ENCODE measurements around the gene HRH2.
"Not testable (repeated sequence)": the region's sequence is repeated elsewhere in the genome, so short reads cannot be mapped to it uniquely, and the experiment has no call there.

Gene HRH2

DNA sequence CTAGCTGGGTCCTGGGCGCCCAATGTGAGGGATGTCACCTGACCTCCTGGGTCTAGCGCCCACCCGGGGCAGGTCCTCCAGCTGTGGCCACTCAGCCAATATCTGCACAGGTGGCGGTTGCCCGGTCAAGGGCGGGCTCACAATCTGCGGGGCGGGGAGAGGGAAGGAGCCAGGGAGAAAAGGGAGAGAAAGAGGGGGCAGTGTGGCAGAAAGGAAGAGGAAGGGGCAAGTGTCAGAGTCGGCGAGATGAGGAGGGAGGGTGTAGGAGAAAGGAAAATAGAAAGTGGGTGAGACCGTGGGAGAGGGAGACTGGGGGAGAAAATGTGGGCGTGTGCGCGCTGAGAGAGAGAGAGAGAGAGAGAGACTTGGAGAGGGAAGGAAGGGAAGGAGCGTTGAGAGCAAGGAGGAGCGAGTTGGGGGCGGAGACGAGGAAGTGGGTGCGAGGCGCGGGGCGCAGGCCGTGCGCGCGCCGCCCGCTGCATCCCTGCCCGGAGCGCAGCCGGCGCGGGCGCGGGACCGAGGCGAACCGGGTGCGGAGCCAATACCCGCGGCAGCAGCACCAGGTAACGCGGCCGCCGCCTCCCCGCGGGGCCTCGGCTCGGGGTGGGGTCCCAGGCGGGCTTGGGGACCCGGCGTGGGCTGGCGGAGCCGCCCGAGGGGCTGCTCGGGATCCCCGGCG lies at the start of gene HRH2:
Gene HRH2 (plus strand): TSS at position 479 of the 679 bp plus-strand sequence. CDS start 25,163 bp downstream, outside the sequence.
- DNase-seq = peak; percentile 42 to 47

GRCh38 chr5:175609526-175609925 lies 48.3 kb upstream of the HRH2 start:
- no peak for DNase-seq

- DNase-seq = no peak
Measured at GRCh38 chr5:175610381-175610780, 47.5 kb upstream of the HRH2 start.

DNA sequence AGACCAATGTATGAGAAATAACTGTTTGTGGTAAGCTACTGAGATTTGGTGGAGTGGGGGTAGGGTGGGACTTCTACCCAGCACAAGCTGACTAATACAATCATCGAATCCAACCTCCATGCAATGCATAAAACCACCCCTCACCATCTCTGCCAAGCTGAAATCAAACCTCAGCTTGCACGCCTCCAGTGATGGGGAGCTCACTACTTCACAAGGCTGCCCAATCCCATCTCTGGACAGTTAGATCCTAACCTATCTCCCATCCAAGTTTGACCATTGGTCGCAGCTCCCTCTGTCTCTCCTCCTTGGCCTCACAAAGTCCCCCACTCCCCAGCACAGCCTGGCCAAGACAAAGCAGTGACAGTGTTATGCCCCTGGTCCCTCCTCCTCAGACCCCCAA lies 47.0 kb upstream of the HRH2 start:
- no peak for DNase-seq

- no peak for DNase-seq
Measured at GRCh38 chr5:175614223-175614815, 43.6 kb upstream of the HRH2 start.

DNA sequence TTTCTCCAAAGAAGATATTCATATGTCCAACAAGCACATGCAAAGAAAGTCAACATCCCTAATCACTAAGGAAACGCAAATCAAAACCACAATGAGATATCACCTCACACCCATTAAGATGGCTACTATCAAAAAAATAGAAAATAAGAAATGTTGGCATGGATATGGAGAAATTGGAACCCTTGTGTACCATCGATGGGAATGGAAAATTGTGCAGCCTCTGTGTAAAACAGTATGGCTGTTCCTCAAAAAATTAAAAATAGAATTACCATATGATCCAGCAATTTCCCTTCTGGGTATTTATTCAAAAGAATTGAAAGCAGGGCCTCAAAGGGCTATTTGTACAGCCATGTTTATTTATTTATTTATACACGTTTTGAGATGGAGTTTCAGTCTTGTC lies 43.0 kb upstream of the HRH2 start:
- no peak for DNase-seq

- DNase-seq = no peak
Measured at GRCh38 chr5:175616083-175616482, 41.8 kb upstream of the HRH2 start.

- not testable (repeated sequence) for DNase-seq
Measured at GRCh38 chr5:175616527-175616926, 41.3 kb upstream of the HRH2 start.

- DNase-seq = no peak
Measured at GRCh38 chr5:175617447-175617846, 40.4 kb upstream of the HRH2 start.

GRCh38 chr5:175620527-175620926 lies 37.3 kb upstream of the HRH2 start:
- DNase-seq = no peak

GRCh38 chr5:175621971-175622370 lies 35.9 kb upstream of the HRH2 start:
- DNase-seq = no peak

DNA sequence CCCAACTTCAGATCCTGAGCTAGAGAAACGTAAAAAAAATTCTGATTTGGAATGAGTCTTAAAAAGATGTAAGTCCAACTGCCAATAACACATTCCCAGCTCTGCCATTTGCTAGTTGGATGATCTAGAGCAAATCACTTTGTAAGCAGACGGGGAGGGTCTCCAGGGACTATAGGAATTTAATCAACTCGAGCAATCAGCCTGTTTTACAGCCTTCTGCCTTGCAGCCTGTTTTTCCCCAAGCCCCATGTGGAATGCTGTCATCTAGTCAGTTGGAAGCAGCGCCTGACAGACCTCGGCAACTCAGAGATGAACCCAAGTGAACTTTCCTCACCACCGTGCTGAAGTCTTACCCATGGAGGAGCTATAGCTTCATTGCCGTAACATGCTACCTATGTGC lies 34.8 kb upstream of the HRH2 start:
- DNase-seq = no peak

GRCh38 chr5:175624316-175624715 lies 33.6 kb upstream of the HRH2 start:
- no peak for DNase-seq

- no peak for DNase-seq
Measured at GRCh38 chr5:175627005-175627404, 30.9 kb upstream of the HRH2 start.

- no peak for DNase-seq
Measured at GRCh38 chr5:175627739-175628138, 30.1 kb upstream of the HRH2 start.

DNA sequence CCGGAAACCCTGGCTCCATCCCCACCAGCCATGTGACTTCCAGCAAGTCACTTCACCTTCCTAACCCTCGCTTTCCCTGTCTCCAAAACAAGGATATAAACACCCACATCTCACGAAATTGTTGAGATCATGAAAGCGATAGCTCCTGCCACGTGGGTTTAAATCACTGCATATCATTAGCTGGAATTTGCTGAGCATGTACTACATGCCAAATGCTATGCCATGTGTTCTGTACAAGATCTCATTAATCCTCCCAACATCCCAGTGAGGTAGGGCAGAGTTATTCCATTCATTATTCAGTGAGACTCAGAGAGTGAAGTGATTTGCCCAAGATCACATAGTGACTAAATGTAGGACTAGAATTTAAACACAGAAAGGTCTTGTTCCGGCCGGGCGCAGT lies 29.2 kb upstream of the HRH2 start:
- DNase-seq = no peak

- no peak for DNase-seq
Measured at GRCh38 chr5:175629261-175629660, 28.6 kb upstream of the HRH2 start.

DNA sequence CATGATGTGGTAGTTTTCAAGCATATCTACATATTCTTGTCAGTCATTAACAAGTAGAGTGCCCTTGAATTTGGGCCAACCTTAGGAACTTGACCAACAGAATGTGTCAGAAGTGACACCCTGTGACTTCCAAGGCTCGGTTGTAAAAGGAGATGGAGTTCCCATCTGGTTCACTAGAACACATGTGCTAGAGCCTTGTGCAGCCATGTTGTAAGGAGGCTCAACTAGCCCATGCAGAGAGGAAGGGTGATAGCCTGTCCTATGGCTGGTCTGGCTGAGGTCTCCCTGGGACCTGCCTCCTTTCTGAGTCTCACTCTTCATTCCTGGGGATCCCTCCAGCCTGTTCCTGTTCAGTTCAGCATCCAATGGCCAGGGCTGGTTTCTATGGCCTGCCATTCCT lies 28.1 kb upstream of the HRH2 start:
- no peak for DNase-seq

DNA sequence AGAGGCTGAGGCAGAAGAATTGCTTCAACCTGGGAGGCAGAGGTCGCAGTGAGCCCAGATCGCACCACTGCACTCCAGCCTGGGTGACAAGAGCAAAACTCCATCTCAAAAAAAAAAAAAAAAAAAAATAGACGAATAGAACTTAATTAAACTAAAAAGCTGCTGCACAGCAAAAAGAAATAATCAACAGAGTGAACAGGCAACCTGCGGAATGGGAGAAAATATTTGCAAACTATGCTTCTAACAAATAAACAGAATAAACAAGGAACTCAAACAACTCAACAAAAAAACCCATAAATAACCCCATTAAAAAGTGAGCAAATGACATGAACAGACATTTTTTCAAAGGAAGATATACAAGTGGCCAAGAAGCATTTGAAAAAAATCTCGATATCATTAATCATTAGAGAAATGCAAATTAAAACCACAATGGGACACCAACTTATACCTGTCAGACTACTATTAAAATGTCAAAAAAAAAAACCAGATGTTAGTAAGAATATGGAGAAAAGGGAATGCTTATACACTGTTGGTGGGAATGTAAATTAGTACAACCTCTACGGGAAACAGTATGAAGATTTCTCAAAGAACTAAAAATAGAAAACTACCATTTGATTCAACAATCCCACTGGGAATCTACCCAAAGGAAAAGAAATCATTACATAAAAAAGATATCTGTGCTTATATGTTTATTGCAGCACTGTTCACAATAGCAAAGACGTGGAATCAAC lies 21.9 kb upstream of the HRH2 start:
- DNase-seq = no peak

DNA sequence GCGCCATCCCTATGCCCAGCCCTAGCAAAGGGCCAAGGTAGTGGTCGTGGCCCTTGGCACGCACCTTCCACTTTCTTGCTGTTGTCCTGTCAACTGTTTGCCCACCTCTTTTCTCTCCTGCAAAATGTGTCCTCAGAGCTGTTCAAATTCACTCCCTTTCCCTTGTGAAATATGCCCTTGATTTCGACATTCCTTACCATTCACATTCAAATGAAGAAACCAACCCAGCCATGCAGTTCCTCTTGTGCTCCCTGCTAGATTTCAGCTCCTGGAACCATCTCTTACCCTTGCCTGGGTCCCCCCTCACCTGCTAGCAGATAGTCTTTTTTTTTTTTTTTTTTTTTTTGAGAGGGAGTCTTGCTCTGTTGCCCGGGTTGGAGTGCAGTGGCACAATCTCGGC lies 19.6 kb upstream of the HRH2 start:
- no peak for DNase-seq

DNA sequence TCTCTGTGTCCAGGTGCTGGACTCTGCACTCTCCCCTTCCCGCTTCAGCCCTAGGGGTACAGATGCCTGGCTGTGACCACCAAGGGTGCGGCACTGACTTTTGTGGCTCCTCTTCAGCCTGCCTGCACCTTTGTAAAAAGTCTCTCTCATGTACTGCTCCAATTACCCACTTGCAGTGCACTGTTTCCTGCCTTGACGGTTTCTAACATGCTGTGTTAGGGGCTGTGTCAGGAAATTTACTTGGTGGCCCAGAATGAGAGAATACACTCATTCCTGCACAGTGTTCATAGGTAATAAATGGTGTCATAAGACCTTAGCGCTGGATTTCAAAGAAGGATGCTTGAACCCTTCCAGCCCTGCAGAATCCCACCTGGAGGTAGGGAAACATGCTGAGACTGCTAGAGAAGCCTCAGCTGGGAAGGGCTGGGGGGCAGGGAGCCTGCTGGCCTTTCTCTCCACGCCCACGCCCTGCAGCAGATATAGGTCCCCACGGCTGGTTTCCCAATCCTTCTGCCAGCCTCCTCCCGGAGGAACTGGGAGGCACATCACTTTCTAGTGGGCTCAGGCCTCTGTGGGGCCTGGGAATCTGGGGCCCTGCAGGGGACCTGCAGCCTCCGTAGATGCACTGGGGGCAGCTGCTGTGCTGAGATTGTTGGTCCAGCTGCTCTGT lies 17.6 kb upstream of the HRH2 start:
- no peak for DNase-seq

- DNase-seq = no peak
Measured at GRCh38 chr5:175642998-175643397, 14.9 kb upstream of the HRH2 start.

GRCh38 chr5:175646251-175646650 lies 11.6 kb upstream of the HRH2 start:
- DNase-seq = no peak

GRCh38 chr5:175649967-175650366 lies 7.9 kb upstream of the HRH2 start:
- no peak for DNase-seq

All from CD4-positive, alpha-beta T cell treated with Interleukin-1 beta for 1 hour (primary cell).